Activated CD4-positive, alpha-beta T cell treated with anti-CD3 and anti-CD28 coated beads, Interleukin-2, Interleukin-4, amounts not matched to agents 100 ng/mL and 50 ng/mL, durations not matched to agents 16 hours and 8 hours (primary cell): ENCODE data around the gene LGALS9.
"Not testable (repeated sequence)": the region's sequence is repeated elsewhere in the genome, so short reads cannot be mapped to it uniquely, and the experiment has no call there.

Source experiments
- DNase-seq: peaks from one replicate; pipeline ENCODE4 v3.0.0-alpha.2; 2020; ENCODE audit warnings: low spot score

Gene LGALS9

GRCh38 chr17:27603880-27604794 lies 26.9 kb upstream of the LGALS9 start:
- no peak for DNase-seq

GRCh38 chr17:27605409-27605808 lies 25.6 kb upstream of the LGALS9 start:
- DNase-seq = no peak

- no peak for DNase-seq
These were observed 23.4 kb upstream of the LGALS9 start for GRCh38 chr17:27607521-27608091.

- no peak for DNase-seq
These were observed 22.4 kb upstream of the LGALS9 start for GRCh38 chr17:27608328-27609230.

- no peak for DNase-seq
These were observed 21.2 kb upstream of the LGALS9 start for GRCh38 chr17:27609611-27610303.

- DNase-seq = no peak
These were observed 20.7 kb upstream of the LGALS9 start for GRCh38 chr17:27610304-27610677.

- DNase-seq = peak; percentile 22
These were observed 18.7 kb upstream of the LGALS9 start for GRCh38 chr17:27612160-27612770.

- DNase-seq = no peak
These were observed 17.6 kb upstream of the LGALS9 start for GRCh38 chr17:27613433-27613832.

GRCh38 chr17:27615121-27615520 lies 15.9 kb upstream of the LGALS9 start:
- no peak for DNase-seq

- DNase-seq = peak; percentile 40
These were observed 14.6 kb upstream of the LGALS9 start for GRCh38 chr17:27616414-27616813.

- DNase-seq = no peak
These were observed 12.6 kb upstream of the LGALS9 start for GRCh38 chr17:27618417-27618816.

GRCh38 chr17:27620721-27621120 lies 10.3 kb upstream of the LGALS9 start:
- DNase-seq = peak; percentile 27

GRCh38 chr17:27621536-27621935 lies 9.5 kb upstream of the LGALS9 start:
- DNase-seq = no peak

GRCh38 chr17:27621942-27622559 lies 8.9 kb upstream of the LGALS9 start:
- DNase-seq = no peak

GRCh38 chr17:27622986-27623385 lies 8.0 kb upstream of the LGALS9 start:
- no peak for DNase-seq

- no peak for DNase-seq
These were observed 7.4 kb upstream of the LGALS9 start for GRCh38 chr17:27623614-27624013.

- DNase-seq = no peak
These were observed 6.4 kb upstream of the LGALS9 start for GRCh38 chr17:27624539-27624938.

- DNase-seq = no peak
These were observed 5.1 kb upstream of the LGALS9 start for GRCh38 chr17:27625856-27626255.

GRCh38 chr17:27627514-27627913 lies 3.5 kb upstream of the LGALS9 start:
- DNase-seq = no peak

- no peak for DNase-seq
These were observed 2.6 kb upstream of the LGALS9 start for GRCh38 chr17:27628376-27628775.

- DNase-seq = not testable (repeated sequence)
These were observed 1.7 kb upstream of the LGALS9 start for GRCh38 chr17:27629260-27629659.
